Mammary epithelial cell (primary cell): Measurements from ENCODE around the gene NTM.

ENCODE experiments used
- EZH2 ChIP-seq: IDR thresholded peaks from 2 replicates; pipeline ENCODE4 v1.6.1; 2012; ENCODE audit warnings: low read length, inconsistent platforms, borderline replicate concordance
- TF ChIP-seq, protein P1 (sequence below), 2 donors: IDR thresholded peaks in 1 of 2; conservative IDR thresholded peaks in 1 of 2; 2 replicates each; pipeline ENCODE4 v1.5.1; 2011 to 2012; ENCODE audit warnings: inconsistent platforms in 2 of 2, low read length in 2 of 2, mild to moderate bottlenecking in 2 of 2, control low read depth in 1 of 2, low read depth in 1 of 2; ENCODE audit not compliant: insufficient read depth in 1 of 2; ENCODE audit errors: extremely low read depth in 1 of 2

DNA sequence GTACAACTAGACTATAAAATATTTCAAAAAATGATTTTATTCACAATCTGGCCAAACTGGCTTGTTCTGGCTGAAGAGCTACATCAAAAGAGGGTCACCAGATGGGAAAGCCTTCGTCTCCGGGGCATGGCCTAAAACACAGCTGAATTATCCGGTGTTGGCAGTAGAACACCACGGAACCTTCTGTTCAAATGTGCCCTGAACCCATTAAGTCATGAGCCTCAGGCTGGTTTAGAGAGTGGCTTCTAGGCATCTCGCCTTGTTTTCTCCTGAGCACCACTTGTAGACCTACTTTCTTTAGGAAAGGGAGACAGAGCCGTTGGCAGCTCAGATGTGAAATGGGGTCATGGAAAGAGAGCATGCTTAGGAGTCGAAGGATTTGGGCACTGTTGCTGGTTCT, 890.2 kb downstream of the NTM start:
- no peak for TF ChIP-seq EZH2
- TF ChIP-seq, protein P1, sequence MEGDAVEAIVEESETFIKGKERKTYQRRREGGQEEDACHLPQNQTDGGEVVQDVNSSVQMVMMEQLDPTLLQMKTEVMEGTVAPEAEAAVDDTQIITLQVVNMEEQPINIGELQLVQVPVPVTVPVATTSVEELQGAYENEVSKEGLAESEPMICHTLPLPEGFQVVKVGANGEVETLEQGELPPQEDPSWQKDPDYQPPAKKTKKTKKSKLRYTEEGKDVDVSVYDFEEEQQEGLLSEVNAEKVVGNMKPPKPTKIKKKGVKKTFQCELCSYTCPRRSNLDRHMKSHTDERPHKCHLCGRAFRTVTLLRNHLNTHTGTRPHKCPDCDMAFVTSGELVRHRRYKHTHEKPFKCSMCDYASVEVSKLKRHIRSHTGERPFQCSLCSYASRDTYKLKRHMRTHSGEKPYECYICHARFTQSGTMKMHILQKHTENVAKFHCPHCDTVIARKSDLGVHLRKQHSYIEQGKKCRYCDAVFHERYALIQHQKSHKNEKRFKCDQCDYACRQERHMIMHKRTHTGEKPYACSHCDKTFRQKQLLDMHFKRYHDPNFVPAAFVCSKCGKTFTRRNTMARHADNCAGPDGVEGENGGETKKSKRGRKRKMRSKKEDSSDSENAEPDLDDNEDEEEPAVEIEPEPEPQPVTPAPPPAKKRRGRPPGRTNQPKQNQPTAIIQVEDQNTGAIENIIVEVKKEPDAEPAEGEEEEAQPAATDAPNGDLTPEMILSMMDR (conservative IDR thresholded peaks at IDR 0.05 in 1 of 2, IDR thresholded peaks at IDR 0.05 in 1 of 2; ENCODE audit: extremely low read depth in 1 of 2, insufficient read depth in 1 of 2, low read depth in 1 of 2, low read length in 2 of 2) = no peak
